ENCODE measurements around the gene GNB1L.

GNB1L gene

GRCh38 chr22:19760951-19761724, 93.5 kb downstream of the GNB1L start:
- DNase-seq (ENCODE audit: low spot score) = no peak

- no peak for DNase-seq (ENCODE audit: low spot score)
Observed at GRCh38 chr22:19760058-19760950, 94.4 kb downstream of the GNB1L start, which contains the start of gene TBX1. Gene TBX1, plus strand, starts transcription at chr22:19760778. Its CDS starts 66 bp downstream, at chr22:19760844.

GRCh38 chr22:19759427-19760057, 95.1 kb downstream of the GNB1L start:
- no peak for DNase-seq (ENCODE audit: low spot score)

GRCh38 chr22:19758896-19759426, 95.7 kb downstream of the GNB1L start:
- DNase-seq (ENCODE audit: low spot score) = no peak

- DNase-seq (ENCODE audit: low spot score) = no peak
Observed at GRCh38 chr22:19757985-19758895, 96.4 kb downstream of the GNB1L start.

- DNase-seq (ENCODE audit: low spot score) = no peak
Observed at GRCh38 chr22:19757140-19757984, 97.3 kb downstream of the GNB1L start.

- no peak for DNase-seq (ENCODE audit: low spot score)
Observed at GRCh38 chr22:19756288-19757128, 98.2 kb downstream of the GNB1L start.

- DNase-seq (ENCODE audit: low spot score) = no peak
Observed at GRCh38 chr22:19755722-19756287, 98.9 kb downstream of the GNB1L start.

GRCh38 chr22:19755145-19755710, 99.4 kb downstream of the GNB1L start:
- DNase-seq (ENCODE audit: low spot score) = no peak

GRCh38 chr22:19754701-19755144, 100.0 kb downstream of the GNB1L start:
- DNase-seq (ENCODE audit: low spot score) = no peak

- DNase-seq (ENCODE audit: low spot score) = no peak
Observed at GRCh38 chr22:19753996-19754700, 100.5 kb downstream of the GNB1L start.

- DNase-seq (ENCODE audit: low spot score) = no peak
Observed at GRCh38 chr22:19753090-19753842, 101.4 kb downstream of the GNB1L start.

- DNase-seq (ENCODE audit: low spot score) = no peak
Observed at GRCh38 chr22:19751497-19752245, 103.0 kb downstream of the GNB1L start.

GRCh38 chr22:19750507-19751490, 103.9 kb downstream of the GNB1L start:
- DNase-seq (ENCODE audit: low spot score) = no peak

GRCh38 chr22:19749876-19750275, 104.8 kb downstream of the GNB1L start:
- no peak for DNase-seq (ENCODE audit: low spot score)
